Measurements from ENCODE around the gene GPR35. TPM values are rescaled to one million over a fixed set of nuclear protein-coding genes. Genes with fewer than 3 reads are reported as not detected.

GPR35 gene
- total RNA-seq, 1 donor from 2014 or later, result 4.7 TPM

GRCh38 chr2:240590681-240591111, 34.6 kb upstream of the GPR35 start:
- Histone ChIP-seq H3K4me3 (no peak overlapping the region), H3K27ac (no peak overlapping the region), H3K36me3 (peaks cover 60% of the 10 kb centered on the region), H3K9me3 (no peaks in the 10 kb centered on the region), H3K4me1 (peaks cover 15% of the 10 kb centered on the region), H3K27me3 (ENCODE audit: low read depth) (no peaks in the 10 kb centered on the region)
- ATAC-seq, result no peak
- intact Hi-C loops (cut with DNase I), result no loop called here
- no peak for TF ChIP-seq CTCF (IDR thresholded peaks at IDR 0.05)
- peak; percentile 41 for DNase-seq

GRCh38 chr2:240591226-240591625, 34.1 kb upstream of the GPR35 start:
- TF ChIP-seq CTCF (IDR thresholded peaks at IDR 0.05), result no peak
- no peak overlapping the region for H3K4me3 ChIP-seq
- intact Hi-C loops (cut with DNase I), result no loop called here
- peaks cover 15% of the 10 kb centered on the region for H3K4me1 ChIP-seq
- ATAC-seq (no peak), DNase-seq (no peak)
- no peak overlapping the region for H3K27ac ChIP-seq
- H3K27me3 ChIP-seq (ENCODE audit: low read depth), result no peaks in the 10 kb centered on the region
- no peaks in the 10 kb centered on the region for H3K9me3 ChIP-seq
- peaks cover 64% of the 10 kb centered on the region for H3K36me3 ChIP-seq

- DNase-seq, result peak; percentile 39
- Histone ChIP-seq H3K36me3 (peaks cover 69% of the 10 kb centered on the region), H3K4me1 (peaks cover 15% of the 10 kb centered on the region)
Measured at GRCh38 chr2:240591784-240592183, 33.5 kb upstream of the GPR35 start.

GRCh38 chr2:240593026-240593702, 32.1 kb upstream of the GPR35 start:
- Histone ChIP-seq H3K27me3 (ENCODE audit: low read depth) (no peaks in the 10 kb centered on the region), H3K4me1 (peaks cover 4% of the 10 kb centered on the region), H3K9me3 (no peaks in the 10 kb centered on the region), H3K27ac (no peak overlapping the region), H3K36me3 (peaks cover 82% of the 10 kb centered on the region), H3K4me3 (no peak overlapping the region)
- no peak for TF ChIP-seq CTCF (IDR thresholded peaks at IDR 0.05)
- DNase-seq (peak; percentile 30), ATAC-seq (no peak)
- intact Hi-C loops (cut with DNase I), result no loop called here

More at GRCh38 chr2:240591784-240592183, 33.5 kb upstream of the GPR35 start:
- Histone ChIP-seq H3K27me3 (ENCODE audit: low read depth) (no peaks in the 10 kb centered on the region), H3K9me3 (no peaks in the 10 kb centered on the region), H3K4me3 (no peak overlapping the region), H3K27ac (no peak overlapping the region)
- no peak for TF ChIP-seq CTCF (IDR thresholded peaks at IDR 0.05)
- no peak for ATAC-seq
- intact Hi-C loops (cut with DNase I), result no loop called here

GRCh38 chr2:240593703-240594451, 31.4 kb upstream of the GPR35 start:
- Histone ChIP-seq H3K27me3 (ENCODE audit: low read depth) (no peaks in the 10 kb centered on the region), H3K4me1 (no peaks in the 10 kb centered on the region), H3K9me3 (no peaks in the 10 kb centered on the region), H3K27ac (no peak overlapping the region), H3K4me3 (no peak overlapping the region), H3K36me3 (peaks cover 89% of the 10 kb centered on the region)
- no peak for TF ChIP-seq CTCF (IDR thresholded peaks at IDR 0.05)
- intact Hi-C loops (cut with DNase I), result no loop called here
- DNase-seq (peak; percentile 35), ATAC-seq (no peak)

Measured in lower lobe of right lung (tissue), 2 donors.